ENCODE data around the gene MEPCE.

- TF ChIP-seq, protein P1, sequence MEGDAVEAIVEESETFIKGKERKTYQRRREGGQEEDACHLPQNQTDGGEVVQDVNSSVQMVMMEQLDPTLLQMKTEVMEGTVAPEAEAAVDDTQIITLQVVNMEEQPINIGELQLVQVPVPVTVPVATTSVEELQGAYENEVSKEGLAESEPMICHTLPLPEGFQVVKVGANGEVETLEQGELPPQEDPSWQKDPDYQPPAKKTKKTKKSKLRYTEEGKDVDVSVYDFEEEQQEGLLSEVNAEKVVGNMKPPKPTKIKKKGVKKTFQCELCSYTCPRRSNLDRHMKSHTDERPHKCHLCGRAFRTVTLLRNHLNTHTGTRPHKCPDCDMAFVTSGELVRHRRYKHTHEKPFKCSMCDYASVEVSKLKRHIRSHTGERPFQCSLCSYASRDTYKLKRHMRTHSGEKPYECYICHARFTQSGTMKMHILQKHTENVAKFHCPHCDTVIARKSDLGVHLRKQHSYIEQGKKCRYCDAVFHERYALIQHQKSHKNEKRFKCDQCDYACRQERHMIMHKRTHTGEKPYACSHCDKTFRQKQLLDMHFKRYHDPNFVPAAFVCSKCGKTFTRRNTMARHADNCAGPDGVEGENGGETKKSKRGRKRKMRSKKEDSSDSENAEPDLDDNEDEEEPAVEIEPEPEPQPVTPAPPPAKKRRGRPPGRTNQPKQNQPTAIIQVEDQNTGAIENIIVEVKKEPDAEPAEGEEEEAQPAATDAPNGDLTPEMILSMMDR (IDR thresholded peaks at IDR 0.05; ENCODE audit: low read length) = no peak
- TF ChIP-seq EZH2phosphoT487 (IDR thresholded peaks at IDR 0.05; ENCODE audit: low read length) = no peak
- no peak for TF ChIP-seq EZH2 (optimal IDR thresholded peaks at IDR 0.05; ENCODE audit: low read depth, low read length)
Observed at GRCh38 chr7:100413346-100413745, 16.3 kb upstream of the MEPCE start.
